GM23248 (cell line): ENCODE results near the gene TMEM273.

Experiments used
- EZH2 ChIP-seq: fragments of 200-600 bp; sonication (generic); IDR thresholded peaks from 2 replicates; pipeline ENCODE4 v1.6.1; 2018; ENCODE audit warnings: antibody characterized with exemption, mild to moderate bottlenecking; ENCODE audit not compliant: insufficient read depth, poor library complexity, severe bottlenecking
- EZH2phosphoT487 ChIP-seq: fragments of 200-600 bp; sonication (generic); IDR thresholded peaks from 2 replicates; pipeline ENCODE4 v1.6.1; 2018; ENCODE audit warnings: antibody characterized with exemption, moderate library complexity, mild to moderate bottlenecking, low read depth; ENCODE audit not compliant: insufficient read depth

- no peak for TF ChIP-seq EZH2phosphoT487
- no peak for TF ChIP-seq EZH2
Observed at GRCh38 chr10:49149881-49150280, 38.3 kb downstream of the TMEM273 start.
